AG09319 (cell line): ENCODE measurements around the gene FLYWCH2.
"Not testable (repeated sequence)": the region's sequence is repeated elsewhere in the genome, so short reads cannot be mapped to it uniquely, and the experiment has no call there.

Experiments
- DNase-seq: peaks from one replicate; pipeline ENCODE4 v3.0.0-alpha.2; 2010; ENCODE audit warnings: low read depth; ENCODE audit errors: extremely low read depth
- CTCF ChIP-seq: IDR thresholded peaks from 2 replicates; pipeline ENCODE4 v1.5.1; 2011; ENCODE audit warnings: low read depth, mild to moderate bottlenecking, inconsistent platforms, low read length, moderate library complexity

The FLYWCH2 gene

GRCh38 chr16:2923481-2923880 lies 40.5 kb downstream of the FLYWCH2 start:
- TF ChIP-seq CTCF = no peak
- DNase-seq = no peak

DNA sequence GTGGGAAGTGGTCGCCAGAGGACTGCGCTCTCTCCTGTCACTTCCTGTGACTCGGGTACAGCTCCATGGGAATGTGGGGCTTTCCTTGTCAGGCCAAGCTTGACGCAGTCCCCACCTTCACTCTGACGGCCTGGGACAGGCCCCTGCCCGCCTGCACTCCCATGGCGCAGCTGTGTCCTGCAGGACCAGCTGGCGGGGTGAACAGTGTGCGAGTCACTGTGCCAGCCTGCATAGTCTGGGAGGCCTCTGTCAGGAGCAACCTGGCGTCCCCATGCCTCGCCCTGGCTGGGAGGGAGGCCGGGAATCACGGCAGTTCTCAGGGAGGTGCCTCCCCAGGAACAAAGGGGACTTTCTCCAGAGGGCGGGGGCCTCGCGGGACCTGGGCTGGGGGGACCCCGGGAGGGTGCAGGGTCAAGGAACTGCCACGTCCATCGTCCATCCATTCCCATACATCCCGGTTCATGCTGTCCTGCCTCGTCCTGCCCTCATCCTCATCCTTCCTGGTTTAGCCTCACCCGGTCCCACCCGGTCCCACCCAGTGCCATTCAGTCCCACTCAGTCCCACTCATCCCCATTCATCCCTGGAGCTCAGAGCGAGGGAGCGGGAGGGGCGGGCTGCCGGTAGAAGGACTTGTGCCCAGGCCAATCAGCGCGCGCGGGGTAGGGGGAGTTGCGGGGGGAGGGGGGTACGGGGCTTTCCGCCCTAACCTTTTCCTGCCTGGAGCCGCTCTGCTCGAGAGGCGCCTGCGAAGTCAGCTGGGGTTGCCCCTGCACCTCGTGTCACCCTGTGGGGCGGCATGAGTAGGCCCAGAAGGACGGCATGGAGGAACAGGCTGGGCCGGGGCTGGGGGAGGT lies 42.1 kb downstream of the FLYWCH2 start:
- DNase-seq = no peak
- TF ChIP-seq CTCF = no peak

DNA sequence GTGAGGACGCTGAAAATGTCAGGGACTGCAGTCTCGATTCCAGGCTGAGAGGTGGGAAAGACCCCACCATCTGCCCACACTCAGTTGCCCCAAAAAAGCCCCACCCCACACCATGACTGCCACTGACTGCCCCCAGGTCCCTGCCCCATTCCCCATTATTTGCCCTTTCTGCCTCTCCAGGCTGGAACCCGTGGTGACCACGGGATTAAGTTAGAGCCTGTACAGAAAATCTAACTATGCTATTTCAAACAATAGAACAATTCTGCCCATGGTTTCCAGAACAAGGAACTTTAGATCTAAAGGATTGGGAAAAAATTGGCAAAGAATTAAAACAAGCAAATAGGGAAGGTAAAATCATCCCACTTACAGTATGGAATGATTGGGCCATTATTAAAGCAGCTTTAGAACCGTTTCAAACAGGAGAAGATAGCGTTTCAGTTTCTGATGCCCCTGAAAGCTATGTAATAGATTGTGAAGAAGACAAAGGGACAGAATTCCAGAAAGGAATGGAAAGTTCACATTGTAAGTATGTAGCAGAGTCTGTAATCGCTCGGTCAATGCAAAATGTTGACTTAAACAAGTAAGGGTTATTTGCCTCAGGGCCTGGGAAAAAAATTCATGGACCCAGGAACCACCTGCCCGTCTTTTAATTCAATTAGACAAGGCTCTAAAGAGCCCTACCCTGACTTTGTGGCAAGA lies 43.1 kb downstream of the FLYWCH2 start:
- DNase-seq = no peak
- no peak for TF ChIP-seq CTCF

DNA sequence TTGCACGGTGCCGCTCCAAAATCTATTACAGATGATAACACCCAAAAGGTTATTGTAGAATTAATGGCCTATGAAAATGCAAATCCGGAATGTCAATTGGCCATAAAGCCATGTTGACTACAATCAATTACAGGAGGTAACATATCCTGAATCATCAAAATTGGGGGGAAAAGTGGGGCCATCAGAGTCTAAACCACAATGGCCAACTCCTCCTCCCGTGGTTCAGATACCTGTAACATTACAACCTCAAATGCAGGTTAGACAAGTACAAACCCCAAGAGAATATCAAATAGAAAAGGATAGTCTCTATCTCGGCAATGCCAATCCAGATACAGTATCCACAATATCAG lies 43.6 kb downstream of the FLYWCH2 start:
- DNase-seq = no peak
- TF ChIP-seq CTCF = no peak

DNA sequence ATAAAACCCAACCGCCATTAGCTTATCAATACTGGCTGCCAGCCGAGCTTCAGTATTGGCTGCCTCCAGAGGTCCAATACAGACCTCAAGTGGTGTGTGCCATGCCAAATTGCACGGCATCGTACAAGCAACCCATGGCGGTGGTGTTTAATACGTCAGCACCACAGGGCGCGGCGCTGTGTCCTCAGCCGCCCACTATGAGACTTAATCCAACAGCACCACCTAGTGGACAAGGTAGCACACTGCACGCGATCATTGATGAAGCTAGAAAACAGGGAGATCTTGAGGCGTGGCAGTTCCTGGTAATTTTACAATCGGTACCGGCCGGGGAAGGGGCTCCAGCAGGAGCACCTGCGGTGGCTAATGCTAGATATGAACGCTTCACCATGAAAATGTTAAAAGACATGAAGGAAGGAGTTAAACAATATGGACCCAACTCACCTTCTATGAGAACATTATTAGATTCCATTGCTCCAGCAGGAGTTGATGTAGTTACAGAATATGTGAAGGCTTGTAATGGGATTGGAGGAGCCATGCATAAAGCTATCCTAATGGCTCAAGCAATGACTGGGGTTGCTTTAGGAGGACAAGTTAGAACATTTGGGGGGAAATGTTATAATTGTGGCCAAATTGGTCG lies 44.1 kb downstream of the FLYWCH2 start:
- peak; percentile 61 for DNase-seq
- TF ChIP-seq CTCF = peak; percentile 89

GRCh38 chr16:2928151-2928550 lies 45.1 kb downstream of the FLYWCH2 start:
- not testable (repeated sequence) for DNase-seq

- no peak for DNase-seq
- TF ChIP-seq CTCF = no peak
Observed at GRCh38 chr16:2928796-2929195, 45.8 kb downstream of the FLYWCH2 start.
